Rectal smooth muscle tissue (tissue), 1 donor: ENCODE data around the gene ARHGEF26.
A peak's percentile ranks its signal among the peaks of the same experiment; 100 is the strongest.

Experiments used
- H3K27ac ChIP-seq: one replicate; pipeline ENCODE4 v1.7.0; 2013; ENCODE audit warnings: low read depth, low read length, inconsistent platforms
- H3K27me3 ChIP-seq: one replicate; pipeline ENCODE4 v1.7.0; 2013; ENCODE audit warnings: low read length; ENCODE audit not compliant: control insufficient read depth, insufficient read depth
- H3K36me3 ChIP-seq: one replicate; pipeline ENCODE4 v1.7.0; 2013; ENCODE audit warnings: low read length; ENCODE audit not compliant: control insufficient read depth, insufficient read depth
- H3K4me1 ChIP-seq: one replicate; pipeline ENCODE4 v1.7.0; 2013; ENCODE audit warnings: low read length; ENCODE audit not compliant: control insufficient read depth, insufficient read depth
- H3K4me3 ChIP-seq: one replicate; pipeline ENCODE4 v1.7.0; 2013; ENCODE audit warnings: low read length
- H3K9ac ChIP-seq: one replicate; pipeline ENCODE4 v1.7.0; 2013; ENCODE audit warnings: low read length

Gene ARHGEF26

DNA sequence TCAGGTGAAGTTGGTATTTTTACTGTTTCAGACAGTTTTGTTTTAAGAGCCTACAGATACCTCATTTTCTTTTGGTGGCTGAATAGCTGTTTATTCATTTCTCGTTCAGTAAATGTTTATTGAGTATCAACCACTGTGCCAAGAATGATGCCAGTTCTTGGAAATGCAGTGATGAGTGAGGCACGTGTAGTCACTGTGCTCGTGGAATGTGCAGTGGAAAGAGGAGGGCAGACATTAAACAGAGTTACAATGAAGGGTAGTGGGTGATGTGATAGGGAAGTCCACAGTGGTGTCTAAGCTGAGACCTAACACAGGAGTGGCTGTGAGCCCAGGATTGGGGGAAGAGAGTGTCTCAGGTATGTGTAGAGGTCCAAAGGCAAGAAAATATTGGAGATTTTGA, 73.7 kb downstream of the ARHGEF26 start:
- H3K27ac ChIP-seq: no peak overlapping the region
- H3K27me3 ChIP-seq: no peaks in the 10 kb centered on the region
- H3K36me3 ChIP-seq: peaks cover 3% of the 10 kb centered on the region
- H3K4me3 ChIP-seq: no peak overlapping the region
- H3K4me1 ChIP-seq: no peaks in the 10 kb centered on the region
- no peak overlapping the region for H3K9ac ChIP-seq

DNA sequence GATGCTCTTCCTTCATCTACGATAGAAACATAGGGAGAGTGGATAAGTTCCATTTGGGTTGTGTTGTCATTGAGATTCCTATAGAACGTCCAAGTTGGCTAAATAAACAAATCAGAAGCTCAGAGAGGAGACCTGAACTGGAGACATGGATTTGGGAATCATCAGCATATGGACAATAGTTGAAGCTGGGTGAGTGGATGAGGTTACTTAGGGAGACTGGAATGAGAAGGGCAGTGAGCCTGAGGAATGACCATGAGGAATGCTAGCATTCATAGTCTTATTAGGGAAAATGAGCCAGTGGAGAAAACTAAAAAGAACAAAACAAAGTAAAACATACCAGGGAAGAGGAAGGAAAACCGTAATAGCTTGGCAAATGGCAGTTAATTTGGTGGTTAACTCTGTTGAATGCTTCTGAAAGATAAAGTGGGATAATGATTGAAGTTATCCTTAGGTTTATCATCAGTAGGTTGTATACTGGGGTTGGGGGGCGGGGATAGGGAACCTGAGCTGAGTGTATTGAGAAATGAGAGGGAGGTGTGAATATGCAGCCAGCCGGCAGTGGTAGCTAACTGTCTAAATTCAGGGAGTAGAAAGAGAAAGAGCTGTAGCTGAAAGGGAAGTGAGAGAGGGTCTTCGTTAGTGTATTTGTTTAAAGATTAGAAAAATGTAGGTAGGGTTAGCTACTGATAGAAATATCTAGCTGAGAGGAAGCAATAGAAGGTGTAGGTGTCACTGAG, 74.6 kb downstream of the ARHGEF26 start:
- no peak overlapping the region for H3K27ac ChIP-seq
- H3K4me1 ChIP-seq: no peaks in the 10 kb centered on the region
- no peak overlapping the region for H3K9ac ChIP-seq
- H3K27me3 ChIP-seq: no peaks in the 10 kb centered on the region
- H3K4me3 ChIP-seq: no peak overlapping the region
- H3K36me3 ChIP-seq: peaks cover 3% of the 10 kb centered on the region

DNA sequence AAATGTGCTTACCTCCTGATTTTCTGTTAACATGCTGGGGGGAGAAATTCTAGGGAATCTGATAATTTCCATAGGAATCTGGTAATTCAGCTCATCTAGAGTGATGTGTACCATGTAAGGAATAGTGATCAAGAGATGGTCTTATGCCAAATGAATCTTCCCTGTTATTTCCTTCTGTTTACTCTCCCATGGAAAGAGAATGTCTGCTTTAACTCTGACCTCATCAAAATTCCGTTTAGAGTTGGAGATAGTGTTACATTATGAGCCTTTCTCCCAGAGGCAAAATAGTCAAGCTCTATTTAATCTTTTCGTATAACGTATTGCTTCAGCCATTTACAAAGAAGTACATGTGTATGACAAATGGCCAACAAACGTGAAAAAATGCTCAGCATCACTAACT, 76.6 kb downstream of the ARHGEF26 start:
- Histone ChIP-seq H3K9ac (no peak overlapping the region), H3K4me1 (no peaks in the 10 kb centered on the region), H3K27me3 (no peaks in the 10 kb centered on the region), H3K36me3 (no peaks in the 10 kb centered on the region), H3K27ac (no peak overlapping the region), H3K4me3 (no peak overlapping the region)

DNA sequence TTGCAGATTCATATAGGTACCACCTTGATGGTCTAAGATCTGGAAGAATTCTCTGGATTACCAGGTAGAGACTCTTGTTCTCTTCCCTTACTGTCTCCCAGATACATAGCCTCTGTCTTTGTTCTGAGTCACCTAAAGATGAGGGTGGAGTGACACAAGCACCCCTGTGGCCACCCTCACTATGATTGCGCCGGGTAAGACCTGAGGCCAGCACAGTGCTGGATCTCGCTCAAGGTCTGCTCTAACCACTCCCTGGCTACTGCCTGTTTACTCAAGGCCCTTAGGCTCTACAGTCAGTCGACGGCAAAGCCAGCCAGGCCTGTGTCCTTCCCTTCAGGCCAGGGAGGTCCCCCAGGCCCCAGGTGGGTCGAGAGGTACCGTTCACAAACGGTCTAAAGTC, 88.3 kb downstream of the ARHGEF26 start:
- no peaks in the 10 kb centered on the region for H3K4me1 ChIP-seq
- H3K4me3 ChIP-seq: no peak overlapping the region
- H3K9ac ChIP-seq: no peak overlapping the region
- no peak overlapping the region for H3K27ac ChIP-seq
- H3K36me3 ChIP-seq: peaks cover 3% of the 10 kb centered on the region
- H3K27me3 ChIP-seq: no peaks in the 10 kb centered on the region

DNA sequence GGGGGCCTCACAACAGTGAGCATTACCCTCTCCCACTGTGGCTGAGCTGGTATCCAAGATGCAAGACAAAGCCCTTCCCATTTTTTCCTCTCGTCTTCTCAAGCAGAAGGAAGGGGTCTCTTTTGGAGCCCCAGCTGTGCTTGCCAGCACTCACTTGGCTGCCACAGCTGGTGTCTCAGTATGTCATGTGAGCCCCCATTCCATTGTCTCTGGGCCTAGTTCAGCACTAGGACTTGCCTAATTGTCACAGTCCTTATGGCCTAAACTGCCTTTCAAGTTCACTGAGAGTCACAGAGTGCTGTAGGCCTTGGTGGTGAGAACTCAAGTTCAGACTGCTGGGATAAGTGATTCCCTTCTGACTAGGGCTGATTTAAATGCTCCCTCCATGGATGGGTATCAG, 89.8 kb downstream of the ARHGEF26 start:
- Histone ChIP-seq H3K9ac (no peak overlapping the region), H3K27ac (no peak overlapping the region), H3K36me3 (peaks cover 3% of the 10 kb centered on the region), H3K27me3 (no peaks in the 10 kb centered on the region), H3K4me3 (no peak overlapping the region), H3K4me1 (no peaks in the 10 kb centered on the region)

DNA sequence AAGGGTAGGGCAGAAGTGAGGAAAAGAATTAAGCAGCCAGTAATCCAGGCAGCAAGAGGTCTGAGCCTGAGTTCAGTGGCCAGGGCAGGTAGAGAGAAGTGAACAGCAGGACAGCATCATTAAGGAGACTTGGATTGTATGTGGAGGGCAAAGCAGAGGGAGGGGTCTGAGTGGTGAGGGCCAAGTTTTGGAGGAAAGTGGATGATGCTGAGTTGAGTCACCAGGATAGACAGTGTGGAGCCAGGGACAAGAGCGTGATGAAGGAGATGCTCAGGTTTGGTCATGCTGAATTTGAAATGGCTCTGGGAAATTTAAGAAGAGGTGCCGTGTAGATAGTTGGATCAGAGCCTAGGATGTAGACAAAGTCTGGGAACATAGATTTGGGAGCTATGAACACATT, 93.1 kb downstream of the ARHGEF26 start:
- Histone ChIP-seq H3K27ac (no peak overlapping the region), H3K4me3 (no peak overlapping the region), H3K4me1 (no peaks in the 10 kb centered on the region), H3K9ac (no peak overlapping the region), H3K36me3 (peaks cover 3% of the 10 kb centered on the region), H3K27me3 (no peaks in the 10 kb centered on the region)

DNA sequence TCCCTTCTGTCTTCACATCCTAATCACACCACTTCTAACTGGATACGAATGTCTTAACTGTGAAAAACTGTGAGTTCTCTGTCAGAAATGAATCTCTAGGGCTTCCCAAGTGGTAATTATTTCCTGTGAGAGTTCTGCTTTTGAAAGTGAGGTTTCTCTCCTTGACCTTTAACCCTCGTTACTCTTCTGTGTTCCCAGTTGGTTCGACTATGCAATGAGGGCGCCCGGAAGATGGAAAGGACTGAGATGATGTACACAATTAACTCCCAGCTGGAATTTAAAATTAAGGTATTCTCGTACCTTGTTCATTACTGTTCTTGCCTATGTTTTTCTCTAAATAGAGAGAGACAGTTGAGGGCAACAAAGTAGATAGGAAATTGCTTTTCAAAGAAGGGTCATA, 96.5 kb downstream of the ARHGEF26 start:
- H3K9ac ChIP-seq: no peak overlapping the region
- no peaks in the 10 kb centered on the region for H3K36me3 ChIP-seq
- no peaks in the 10 kb centered on the region for H3K27me3 ChIP-seq
- no peaks in the 10 kb centered on the region for H3K4me1 ChIP-seq
- no peak overlapping the region for H3K4me3 ChIP-seq
- H3K27ac ChIP-seq: no peak overlapping the region

DNA sequence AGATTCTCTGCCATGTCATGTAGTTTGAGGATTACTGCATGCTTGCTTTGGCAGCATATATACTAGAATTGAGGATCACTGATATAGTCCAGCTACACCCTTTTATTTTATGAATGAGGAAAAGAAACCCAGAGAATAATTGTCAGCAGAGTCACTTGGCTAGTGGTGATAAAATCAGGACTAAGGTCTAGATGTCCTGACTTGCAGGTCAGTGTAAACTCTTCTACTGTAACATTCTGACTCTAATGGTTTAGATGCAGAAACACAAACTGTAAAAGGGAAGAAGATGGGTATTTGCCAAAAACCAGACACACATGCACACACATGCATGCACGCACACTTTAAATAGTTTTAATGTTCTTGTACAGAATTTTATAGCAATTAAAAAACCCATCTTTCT, 97.5 kb downstream of the ARHGEF26 start:
- Histone ChIP-seq H3K4me3 (no peak overlapping the region), H3K27me3 (no peaks in the 10 kb centered on the region), H3K36me3 (no peaks in the 10 kb centered on the region), H3K9ac (no peak overlapping the region), H3K27ac (no peak overlapping the region), H3K4me1 (no peaks in the 10 kb centered on the region)

DNA sequence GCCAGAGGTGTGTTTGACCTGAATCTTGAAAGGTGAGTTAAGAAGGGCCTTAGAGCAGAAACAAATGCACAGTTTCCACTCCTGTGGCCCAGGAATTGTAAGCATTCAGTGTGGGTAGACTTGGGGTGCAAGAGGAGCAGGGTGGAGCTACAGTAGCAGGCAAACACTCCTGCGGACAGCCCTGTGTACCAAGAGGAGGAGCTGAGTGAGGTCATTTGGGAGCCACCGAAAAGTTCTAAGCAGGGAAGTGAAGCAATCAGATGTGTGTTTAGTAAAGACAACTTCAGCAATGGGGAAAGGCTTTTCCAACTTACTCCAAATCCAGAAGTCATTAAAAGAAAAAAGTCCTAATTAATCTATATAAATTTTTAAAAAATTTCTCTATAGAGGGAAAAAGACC, 99.3 kb downstream of the ARHGEF26 start:
- Histone ChIP-seq H3K4me1 (no peaks in the 10 kb centered on the region), H3K27ac (no peak overlapping the region), H3K27me3 (no peaks in the 10 kb centered on the region), H3K36me3 (no peaks in the 10 kb centered on the region), H3K4me3 (no peak overlapping the region), H3K9ac (no peak overlapping the region)

DNA sequence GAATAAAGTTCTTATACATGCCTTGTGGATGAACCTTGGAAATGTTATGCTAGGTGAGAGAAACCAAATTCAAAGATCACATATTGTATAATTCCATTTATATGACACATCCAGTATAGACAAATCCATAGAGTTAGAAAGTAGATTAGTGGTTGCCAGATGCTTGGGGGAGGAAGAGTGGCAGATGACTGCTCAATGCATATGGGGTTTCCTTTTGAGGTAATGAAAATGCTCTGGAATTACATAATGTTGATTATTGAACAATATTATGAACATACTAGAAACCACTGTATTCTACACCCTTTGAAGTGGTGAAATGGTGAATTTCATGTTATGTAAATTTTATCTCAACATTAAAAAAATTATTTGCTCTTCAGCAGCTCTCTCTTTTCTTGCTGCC, 102.3 kb downstream of the ARHGEF26 start:
- H3K4me3 ChIP-seq: no peak overlapping the region
- H3K9ac ChIP-seq: no peak overlapping the region
- no peaks in the 10 kb centered on the region for H3K36me3 ChIP-seq
- peaks cover 4% of the 10 kb centered on the region for H3K4me1 ChIP-seq
- no peak overlapping the region for H3K27ac ChIP-seq
- H3K27me3 ChIP-seq: no peaks in the 10 kb centered on the region

DNA sequence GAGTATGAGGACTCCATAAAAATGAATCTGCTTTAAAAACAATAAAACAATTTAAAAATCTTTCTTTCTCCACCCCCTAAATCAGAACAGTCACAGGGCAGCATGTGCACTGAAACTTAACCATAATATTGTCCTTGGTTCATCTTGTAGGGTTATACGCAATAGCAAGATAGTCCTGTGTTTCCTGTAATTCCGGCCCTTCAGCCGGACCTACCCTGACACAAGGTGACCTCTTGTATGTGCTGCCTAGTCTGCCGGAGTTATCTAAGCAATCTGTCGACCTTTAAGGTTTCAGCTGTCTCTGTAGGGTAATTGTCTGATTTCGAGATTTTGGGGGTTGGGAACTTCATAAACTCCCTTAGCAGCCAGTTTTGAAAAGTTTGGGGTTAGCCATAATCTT, 103.2 kb downstream of the ARHGEF26 start:
- Histone ChIP-seq H3K27ac (no peak overlapping the region), H3K4me1 (peaks cover 8% of the 10 kb centered on the region), H3K36me3 (no peaks in the 10 kb centered on the region), H3K4me3 (no peak overlapping the region), H3K9ac (no peak overlapping the region), H3K27me3 (no peaks in the 10 kb centered on the region)

DNA sequence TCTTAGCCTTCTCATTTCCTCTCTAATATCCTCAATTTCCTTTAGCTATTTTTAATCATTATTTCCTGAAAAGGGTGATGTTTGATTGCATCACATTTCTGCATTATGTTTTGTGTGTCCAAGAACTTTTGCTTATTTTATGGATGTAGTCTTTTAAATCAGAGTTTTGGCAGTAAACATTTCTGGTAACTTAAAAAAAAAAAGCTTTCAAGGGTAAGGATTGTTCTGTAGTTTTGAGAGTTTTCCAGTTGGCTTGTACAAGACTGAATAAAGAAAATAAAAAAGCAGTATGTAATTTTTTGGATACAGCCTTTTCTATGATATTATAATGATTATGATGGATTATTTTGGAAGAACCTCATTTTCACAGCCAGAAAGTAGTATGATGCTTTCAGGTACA, 103.7 kb downstream of the ARHGEF26 start:
- H3K4me1 ChIP-seq: peaks cover 8% of the 10 kb centered on the region
- no peak overlapping the region for H3K9ac ChIP-seq
- H3K27me3 ChIP-seq: no peaks in the 10 kb centered on the region
- H3K4me3 ChIP-seq: no peak overlapping the region
- no peak overlapping the region for H3K27ac ChIP-seq
- no peaks in the 10 kb centered on the region for H3K36me3 ChIP-seq

DNA sequence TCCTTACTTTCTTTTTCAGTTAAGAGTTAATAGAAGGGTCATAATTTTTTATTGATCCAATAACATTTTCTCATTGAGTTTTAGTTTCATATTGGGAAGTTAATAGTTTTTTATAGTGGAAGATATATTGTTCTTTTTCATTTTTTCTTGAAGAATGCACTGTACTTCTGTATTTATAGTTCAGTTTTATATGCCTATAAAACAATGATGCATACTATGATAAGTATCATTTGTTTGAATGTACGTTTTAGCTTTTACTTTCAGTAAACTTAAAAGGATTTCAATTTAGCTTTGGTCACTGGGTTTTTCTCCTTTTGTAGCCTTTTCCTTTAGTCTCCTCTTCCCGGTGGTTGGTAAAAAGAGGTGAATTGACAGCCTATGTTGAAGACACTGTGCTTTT, 104.3 kb downstream of the ARHGEF26 start:
- Histone ChIP-seq H3K27me3 (no peaks in the 10 kb centered on the region), H3K4me1 (peaks cover 8% of the 10 kb centered on the region), H3K27ac (peak overlapping the region; percentile 14), H3K36me3 (no peaks in the 10 kb centered on the region), H3K9ac (no peak overlapping the region), H3K4me3 (no peak overlapping the region)
